GM21576 (cell line): ENCODE measurements around the gene MIOS.

ENCODE experiments used
- ATAC-seq: cut with Tn5 transposase; IDR thresholded peaks from one replicate; pipeline ENCODE4 v1.9.1; 2021; ENCODE audit warnings: mild to moderate bottlenecking, moderate library complexity; ENCODE audit not compliant: unreplicated experiment

MIOS gene

GRCh38 chr7:7581531-7582179, 15.0 kb downstream of the MIOS start:
- no peak for ATAC-seq

DNA sequence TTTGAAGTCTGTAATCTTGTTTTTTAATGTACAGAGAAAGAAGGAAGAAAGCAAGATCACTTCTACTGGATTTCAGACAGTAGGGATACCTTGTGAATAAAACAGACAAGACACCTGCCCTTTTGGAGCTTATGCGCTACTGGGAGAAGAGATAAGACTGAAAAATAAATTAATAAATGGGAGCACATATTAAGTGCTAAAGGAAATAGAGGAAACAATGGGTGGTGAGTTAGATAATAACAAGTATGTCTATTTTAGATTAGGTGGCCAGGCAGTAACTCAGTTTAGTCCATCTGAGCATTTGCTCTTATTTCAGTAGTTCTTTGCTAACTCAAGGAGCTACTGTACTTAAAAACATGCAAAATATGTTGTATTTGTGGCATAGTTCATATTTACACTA, 15.9 kb downstream of the MIOS start:
- no peak for ATAC-seq

GRCh38 chr7:7583731-7584130, 17.0 kb downstream of the MIOS start:
- ATAC-seq = no peak

- ATAC-seq = no peak
These were observed 18.0 kb downstream of the MIOS start for GRCh38 chr7:7584653-7585052.

DNA sequence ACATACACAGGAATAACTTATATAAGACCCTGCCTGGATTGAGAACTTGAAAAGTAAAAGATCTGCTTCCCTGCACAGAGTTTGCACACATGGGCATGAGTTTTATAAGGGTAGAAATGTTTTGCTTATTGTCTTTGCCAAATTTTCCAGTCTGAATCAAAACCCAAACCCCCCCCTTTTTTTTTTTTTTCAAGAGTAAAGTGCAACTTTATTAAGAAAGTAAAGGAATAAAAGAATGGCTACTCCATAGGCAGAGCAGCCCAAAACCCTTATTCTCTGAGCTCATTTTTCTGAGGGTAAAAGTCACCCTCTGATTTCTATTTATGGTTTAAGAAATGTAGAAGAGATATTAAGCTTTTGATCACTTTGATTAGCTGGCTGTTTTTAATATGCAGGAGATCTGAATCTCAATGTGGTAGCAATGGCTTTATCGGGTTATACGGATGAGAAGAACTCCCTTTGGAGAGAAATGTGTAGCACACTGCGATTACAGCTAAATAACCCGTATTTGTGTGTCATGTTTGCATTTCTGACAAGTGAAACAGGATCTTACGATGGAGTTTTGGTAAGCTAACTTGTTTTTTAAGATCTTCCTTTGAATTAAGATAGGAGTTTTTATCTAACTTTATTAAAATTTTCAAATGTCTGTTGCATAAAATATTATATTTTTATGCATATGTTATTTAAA, 18.7 kb downstream of the MIOS start:
- no peak for ATAC-seq

DNA sequence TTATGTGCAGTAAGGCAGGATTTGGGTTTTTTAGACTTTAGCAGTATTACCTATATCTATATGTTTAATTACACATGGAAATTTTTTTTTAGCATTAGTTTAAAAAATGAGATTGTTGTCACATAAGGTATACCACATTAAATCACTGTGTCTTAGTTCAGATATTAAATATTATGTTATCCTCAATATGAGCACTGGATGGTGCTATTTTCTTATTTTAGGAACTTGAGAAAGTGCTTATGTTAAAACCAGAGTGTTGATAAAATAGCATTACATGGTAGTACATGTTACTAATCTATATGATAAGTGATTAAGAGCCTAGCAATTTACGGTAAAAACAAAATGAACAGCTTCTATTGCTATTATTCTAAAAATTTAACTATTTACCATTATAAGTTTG, 28.8 kb downstream of the MIOS start:
- no peak for ATAC-seq

- no peak for ATAC-seq
These were observed 29.5 kb downstream of the MIOS start for GRCh38 chr7:7596176-7596575.

GRCh38 chr7:7607010-7607409, 40.3 kb downstream of the MIOS start:
- no peak for ATAC-seq

- ATAC-seq = no peak
These were observed 42.6 kb downstream of the MIOS start for GRCh38 chr7:7609330-7609729.

DNA sequence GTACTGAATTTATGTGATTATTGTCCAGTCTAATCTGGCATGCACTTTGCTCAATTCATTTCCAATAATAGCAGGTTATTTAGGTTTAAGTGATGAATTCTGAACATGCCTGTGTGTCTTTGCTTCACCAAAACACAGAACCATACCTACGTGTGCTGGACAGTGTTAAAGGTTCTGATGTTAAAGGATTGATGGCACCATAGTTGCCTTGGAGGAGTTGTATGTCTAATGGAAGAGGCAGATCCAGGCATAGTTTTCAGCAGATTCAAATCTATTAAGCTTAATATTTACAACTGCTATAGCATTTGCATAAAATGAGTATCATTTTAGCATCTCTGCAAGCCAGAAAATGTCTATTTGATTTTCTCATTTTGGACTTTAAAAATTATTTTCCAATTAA, 45.8 kb downstream of the MIOS start:
- no peak for ATAC-seq

GRCh38 chr7:7613210-7613609, 46.5 kb downstream of the MIOS start:
- no peak for ATAC-seq

DNA sequence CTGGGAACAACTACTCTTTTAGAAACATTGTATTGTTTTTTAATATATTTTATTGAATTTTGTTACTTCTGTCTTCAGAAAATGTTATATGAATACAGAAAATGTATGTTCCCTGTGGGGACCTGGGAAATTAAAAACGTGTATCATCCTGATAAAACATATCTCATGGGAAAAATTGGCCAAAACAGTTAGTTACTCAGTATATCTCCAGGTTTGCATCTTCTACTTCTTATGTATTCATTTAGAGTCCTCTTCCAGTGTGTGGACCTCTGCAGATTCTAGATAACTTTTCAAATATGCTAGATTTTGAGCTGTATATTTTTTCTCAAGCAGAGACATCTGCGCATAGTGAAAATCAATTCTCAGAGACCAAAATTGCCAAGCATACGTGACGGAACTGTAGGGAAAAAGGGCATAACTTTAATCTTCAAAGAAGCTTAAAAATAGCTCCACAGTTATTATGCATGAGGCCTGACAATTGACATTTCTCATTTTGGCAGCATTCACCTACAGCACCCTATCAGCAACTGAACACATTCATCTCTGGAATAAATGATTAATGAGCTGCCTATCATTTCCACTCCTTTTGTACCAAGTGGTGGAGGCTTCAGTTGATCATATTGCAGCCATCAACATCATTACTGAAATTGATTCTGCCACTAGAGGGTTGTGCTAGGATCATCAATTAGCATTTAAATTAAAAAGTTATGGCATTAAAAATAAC, 47.5 kb downstream of the MIOS start:
- no peak for ATAC-seq

DNA sequence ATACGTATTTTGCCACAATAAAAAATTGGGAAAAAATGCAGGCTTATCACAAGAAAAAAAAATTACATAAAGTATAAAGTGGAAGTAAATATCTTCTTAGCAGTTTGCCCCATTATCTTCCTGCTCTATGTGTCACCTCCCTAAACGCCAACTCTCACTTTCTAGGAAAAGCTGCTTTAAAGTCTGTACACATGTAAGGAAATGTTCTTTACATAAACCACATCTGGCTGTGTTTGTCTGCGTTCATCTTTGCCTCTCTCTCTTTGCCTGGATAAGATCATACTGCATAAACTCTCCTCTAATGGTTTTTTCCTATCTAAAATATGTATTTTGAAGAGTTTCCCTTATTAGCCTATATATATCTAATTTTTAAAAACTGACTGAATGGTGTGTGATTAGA, 50.9 kb downstream of the MIOS start:
- ATAC-seq = no peak

GRCh38 chr7:7618410-7618809, 51.7 kb downstream of the MIOS start:
- no peak for ATAC-seq

- no peak for ATAC-seq
These were observed 53.6 kb downstream of the MIOS start for GRCh38 chr7:7620236-7620635.

DNA sequence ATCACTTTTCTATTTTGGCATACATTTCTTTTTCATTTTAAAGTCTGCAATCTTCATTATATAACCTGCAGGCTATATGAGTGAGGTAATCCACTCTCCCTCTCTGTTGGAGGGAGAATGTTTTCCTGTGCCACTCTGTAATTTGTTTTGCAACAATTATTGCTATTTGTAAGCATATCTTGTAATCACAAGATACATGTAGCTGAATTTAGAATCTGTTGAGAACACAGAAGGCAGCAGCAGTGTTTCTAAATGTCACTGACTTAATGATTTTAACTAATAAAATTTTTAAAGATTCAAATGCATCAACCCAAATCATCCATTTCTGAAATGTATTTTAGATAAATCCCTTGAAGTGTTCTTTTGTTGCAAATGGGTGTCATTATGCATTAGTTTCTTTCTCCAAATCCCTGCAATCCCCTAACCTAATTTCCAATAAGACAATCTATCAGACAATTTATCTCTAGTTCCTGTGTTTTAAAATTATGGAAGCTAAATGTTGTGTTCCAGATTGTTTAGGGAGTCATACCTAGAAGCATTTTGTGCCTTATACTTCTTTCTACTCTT, 54.0 kb downstream of the MIOS start:
- ATAC-seq = no peak

DNA sequence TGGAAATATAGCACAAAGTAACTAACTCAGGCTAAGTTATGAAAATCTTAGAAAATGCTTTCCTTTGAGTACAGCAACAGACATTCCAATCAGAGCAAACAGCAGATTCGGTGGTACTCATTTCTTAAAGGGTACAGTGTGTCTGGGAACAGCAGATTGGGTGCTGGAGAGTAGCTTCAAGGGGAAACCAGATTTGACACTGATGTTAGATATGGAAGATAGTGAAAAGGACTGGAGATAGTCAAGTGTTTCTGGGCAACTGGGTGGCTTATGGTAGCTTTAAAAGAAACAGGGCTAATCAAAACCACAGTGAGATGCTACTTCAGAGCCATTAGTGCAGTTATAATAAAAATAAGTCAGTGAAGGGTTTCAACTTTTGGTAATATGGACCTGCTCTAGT, 61.8 kb downstream of the MIOS start:
- no peak for ATAC-seq

- no peak for ATAC-seq
These were observed 64.1 kb downstream of the MIOS start for GRCh38 chr7:7630626-7631329.

- no peak for ATAC-seq
These were observed 72.7 kb downstream of the MIOS start for GRCh38 chr7:7639421-7639820.

- ATAC-seq = no peak
These were observed 73.2 kb downstream of the MIOS start for GRCh38 chr7:7639847-7640220.
